LNCAP (cell line): ENCODE results near the gene CALML5.

ENCODE experiments used
- CTCF ChIP-seq: fragments of 450-650 bp; IDR thresholded peaks from 2 replicates; pipeline ENCODE4 v1.5.1; 2017; ENCODE audit warnings: mild to moderate bottlenecking

The CALML5 gene

GRCh38 chr10:5526691-5527331 lies 27.4 kb upstream of the CALML5 start:
- no peak for TF ChIP-seq CTCF

- no peak for TF ChIP-seq CTCF
Observed at GRCh38 chr10:5525561-5526341, 26.4 kb upstream of the CALML5 start.

- TF ChIP-seq CTCF, result no peak
Observed at GRCh38 chr10:5524641-5525560, 25.5 kb upstream of the CALML5 start, which contains the start of gene CALML3. TSS of gene CALML3 (plus strand) at chr10:5524961. CDS start at chr10:5525086, 125 bp downstream.

GRCh38 chr10:5523796-5524574 lies 24.6 kb upstream of the CALML5 start:
- no peak for TF ChIP-seq CTCF

- no peak for TF ChIP-seq CTCF
Observed at GRCh38 chr10:5522913-5523560, 23.7 kb upstream of the CALML5 start.

- TF ChIP-seq CTCF, result no peak
Observed at GRCh38 chr10:5519054-5519453, 19.7 kb upstream of the CALML5 start.
